Fibroblast of pulmonary artery (primary cell): ENCODE results near the gene PACRGL.

Experiments used
- DNase-seq: peaks from one replicate; pipeline ENCODE4 v3.0.0-alpha.2; 2010; ENCODE audit warnings: low read depth
- H3K4me3 ChIP-seq: replicated peaks from 2 replicates; pipeline ENCODE4 v1.5.1; 2011; ENCODE audit warnings: low read depth, mild to moderate bottlenecking, control low read depth, low read length, moderate library complexity
- TF ChIP-seq, protein P1 (sequence below): IDR thresholded peaks from 2 replicates; pipeline ENCODE4 v1.5.1; 2011; ENCODE audit warnings: mild to moderate bottlenecking, control low read depth, low read length, inconsistent platforms; ENCODE audit errors: missing control alignments

The PACRGL gene

DNA sequence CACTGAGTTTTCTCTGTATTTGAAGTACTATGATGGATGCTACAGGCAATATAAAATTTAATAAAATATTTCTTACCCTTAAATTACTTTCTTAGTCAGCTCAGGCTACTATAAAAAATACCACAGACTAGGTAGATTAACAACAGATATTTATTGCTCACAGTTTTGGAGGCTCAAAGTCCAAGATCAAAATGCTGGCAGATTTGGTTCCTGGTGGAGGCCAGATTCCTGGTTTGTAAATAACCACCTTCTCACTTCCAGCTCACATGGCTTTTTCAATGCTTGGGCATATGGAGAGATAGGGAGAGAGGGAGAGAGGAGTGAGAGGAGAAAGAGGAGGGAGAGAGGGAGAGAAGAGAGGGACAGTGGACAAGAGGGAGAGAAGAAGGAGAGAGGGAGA, 24.5 kb upstream of the PACRGL start:
- no peak overlapping the region for H3K4me3 ChIP-seq
- TF ChIP-seq, protein P1, sequence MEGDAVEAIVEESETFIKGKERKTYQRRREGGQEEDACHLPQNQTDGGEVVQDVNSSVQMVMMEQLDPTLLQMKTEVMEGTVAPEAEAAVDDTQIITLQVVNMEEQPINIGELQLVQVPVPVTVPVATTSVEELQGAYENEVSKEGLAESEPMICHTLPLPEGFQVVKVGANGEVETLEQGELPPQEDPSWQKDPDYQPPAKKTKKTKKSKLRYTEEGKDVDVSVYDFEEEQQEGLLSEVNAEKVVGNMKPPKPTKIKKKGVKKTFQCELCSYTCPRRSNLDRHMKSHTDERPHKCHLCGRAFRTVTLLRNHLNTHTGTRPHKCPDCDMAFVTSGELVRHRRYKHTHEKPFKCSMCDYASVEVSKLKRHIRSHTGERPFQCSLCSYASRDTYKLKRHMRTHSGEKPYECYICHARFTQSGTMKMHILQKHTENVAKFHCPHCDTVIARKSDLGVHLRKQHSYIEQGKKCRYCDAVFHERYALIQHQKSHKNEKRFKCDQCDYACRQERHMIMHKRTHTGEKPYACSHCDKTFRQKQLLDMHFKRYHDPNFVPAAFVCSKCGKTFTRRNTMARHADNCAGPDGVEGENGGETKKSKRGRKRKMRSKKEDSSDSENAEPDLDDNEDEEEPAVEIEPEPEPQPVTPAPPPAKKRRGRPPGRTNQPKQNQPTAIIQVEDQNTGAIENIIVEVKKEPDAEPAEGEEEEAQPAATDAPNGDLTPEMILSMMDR: no peak
- no peak for DNase-seq

DNA sequence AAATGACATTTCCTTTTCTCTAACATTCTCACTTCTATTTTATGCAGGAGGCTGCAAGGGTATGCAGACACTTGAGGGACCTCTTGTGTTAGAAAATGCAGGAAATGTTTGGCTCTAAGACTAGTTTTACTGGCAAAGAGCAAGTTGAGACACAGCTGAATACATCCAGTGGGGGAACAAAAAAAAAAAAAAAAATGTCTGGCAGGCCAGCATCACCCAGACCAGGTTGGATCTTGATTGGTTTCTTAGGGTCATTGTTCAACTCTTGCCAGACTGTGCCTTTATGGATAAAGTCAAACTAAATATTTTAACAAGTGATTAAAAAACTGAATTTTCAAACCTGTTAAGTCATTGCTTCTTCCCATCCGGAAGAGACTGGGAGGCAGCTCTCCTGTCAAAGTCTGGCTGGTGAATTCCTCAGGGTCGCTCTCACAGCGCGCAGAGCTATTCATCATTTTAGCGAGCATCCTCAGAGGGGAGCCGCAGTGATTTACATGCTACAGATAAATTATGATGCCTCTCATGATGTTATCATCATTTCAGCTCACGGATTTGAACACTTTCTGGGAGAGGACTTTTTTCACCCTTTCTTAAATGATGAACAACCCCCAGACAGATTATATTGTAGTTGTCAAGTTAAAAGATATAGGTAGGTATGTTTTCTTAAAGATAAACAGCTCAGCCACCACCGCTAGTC, 23.6 kb upstream of the PACRGL start:
- no peak for DNase-seq
- TF ChIP-seq, protein P1: no peak
- H3K4me3 ChIP-seq: no peak overlapping the region

DNA sequence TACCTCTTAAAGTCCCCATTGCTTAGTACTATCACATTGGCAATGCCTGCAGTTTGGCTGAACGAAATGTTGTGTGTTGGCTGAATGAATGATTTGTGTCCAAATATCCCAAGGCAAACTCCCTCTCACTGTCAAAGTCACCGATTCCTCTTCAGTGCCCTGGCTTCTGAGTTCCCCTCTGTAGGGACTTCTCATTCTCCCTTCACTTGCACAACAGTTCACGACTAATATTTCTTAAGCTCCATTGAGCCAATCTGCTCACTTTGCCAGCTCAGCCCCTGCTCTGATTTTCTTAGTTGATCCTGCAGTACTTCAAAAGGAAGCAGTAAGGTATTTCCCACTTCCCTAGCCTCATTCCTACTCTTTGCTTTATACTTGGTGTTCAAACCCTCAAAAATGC, 21.9 kb upstream of the PACRGL start:
- H3K4me3 ChIP-seq: no peak overlapping the region
- TF ChIP-seq, protein P1: no peak
- no peak for DNase-seq

DNA sequence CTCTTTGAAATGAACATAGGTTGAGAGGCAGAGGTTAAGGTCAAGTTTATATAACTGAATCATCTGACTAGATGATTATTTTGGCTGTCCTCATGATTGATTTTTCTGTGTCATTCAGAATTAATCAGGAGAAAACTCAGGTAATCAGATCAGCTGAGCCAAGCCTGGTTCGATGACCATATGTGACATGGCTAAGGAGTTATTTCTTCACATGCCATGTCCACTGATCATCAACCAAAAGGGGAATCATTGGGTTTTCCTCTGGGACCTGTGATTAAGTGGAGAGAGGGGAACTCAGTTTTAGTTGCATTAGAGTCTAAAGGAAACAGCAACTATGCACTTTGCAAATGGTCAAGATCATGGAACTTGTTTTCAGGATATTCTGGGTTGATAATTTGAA, 20.3 kb upstream of the PACRGL start:
- TF ChIP-seq, protein P1: no peak
- DNase-seq: no peak
- H3K4me3 ChIP-seq: no peak overlapping the region

DNA sequence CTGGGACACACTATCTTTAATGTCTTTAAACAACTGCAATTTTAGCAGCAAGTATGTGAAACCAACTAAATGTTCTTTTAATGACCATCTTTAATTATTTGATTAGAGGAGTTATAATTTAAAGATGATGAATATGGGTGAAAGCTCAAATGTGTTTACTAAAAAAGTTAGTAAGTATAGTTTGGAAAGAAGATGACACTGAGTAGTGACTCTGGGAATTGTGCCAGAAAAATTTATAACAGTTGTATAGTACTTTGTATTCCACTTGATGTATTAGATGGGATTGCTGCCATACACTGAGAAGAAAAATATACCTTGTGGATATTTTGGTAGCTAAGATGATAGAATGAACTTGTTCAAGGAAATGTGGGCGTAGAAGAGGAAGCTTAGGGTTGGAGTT, 19.5 kb upstream of the PACRGL start:
- TF ChIP-seq, protein P1: no peak
- DNase-seq: no peak
- no peak overlapping the region for H3K4me3 ChIP-seq

DNA sequence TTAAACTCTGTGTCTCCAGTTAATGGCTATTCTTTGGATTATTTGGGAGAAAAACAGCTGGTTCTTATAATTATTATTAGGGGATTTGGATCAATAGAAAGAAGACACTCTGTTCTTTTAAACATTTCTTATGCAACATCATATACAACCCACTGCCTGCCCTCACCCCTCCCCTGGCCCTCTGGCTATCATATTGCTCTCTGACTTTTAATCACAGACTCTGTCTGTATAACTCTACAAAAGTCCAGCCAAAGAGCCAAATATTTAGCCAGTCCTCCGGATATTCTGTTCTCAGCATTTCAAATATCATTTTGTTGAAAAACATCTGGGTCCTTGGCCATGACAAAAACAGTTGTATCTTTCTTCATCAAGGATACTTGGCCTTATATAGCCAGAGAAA, 19.0 kb upstream of the PACRGL start:
- TF ChIP-seq, protein P1: no peak
- DNase-seq: no peak
- H3K4me3 ChIP-seq: no peak overlapping the region

DNA sequence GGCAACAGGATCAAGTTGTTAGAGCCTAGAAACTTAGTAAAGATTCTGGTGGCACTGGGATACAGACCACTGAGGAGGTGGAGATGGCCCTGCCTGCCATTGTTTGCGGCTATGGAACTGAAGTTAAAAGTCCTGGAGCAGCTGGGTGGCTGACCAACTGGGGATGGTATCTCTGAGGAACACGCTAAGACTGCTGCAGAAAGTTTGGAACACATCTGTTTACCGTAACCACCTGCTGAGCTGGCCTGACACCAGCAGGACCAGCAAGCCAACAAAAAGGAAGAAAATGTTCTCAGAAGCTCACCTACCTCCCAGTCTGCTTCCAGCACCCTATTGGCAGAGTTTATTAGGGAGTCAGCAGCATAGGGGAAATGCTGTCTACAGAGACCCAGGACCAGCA, 17.4 kb upstream of the PACRGL start:
- TF ChIP-seq, protein P1: no peak
- H3K4me3 ChIP-seq: no peak overlapping the region
- DNase-seq: no peak
